Measurements from ENCODE around the gene TEX12.

GRCh38 chr11:112212290-112212689 lies 45.1 kb downstream of the TEX12 start:
- TF ChIP-seq, protein P1, sequence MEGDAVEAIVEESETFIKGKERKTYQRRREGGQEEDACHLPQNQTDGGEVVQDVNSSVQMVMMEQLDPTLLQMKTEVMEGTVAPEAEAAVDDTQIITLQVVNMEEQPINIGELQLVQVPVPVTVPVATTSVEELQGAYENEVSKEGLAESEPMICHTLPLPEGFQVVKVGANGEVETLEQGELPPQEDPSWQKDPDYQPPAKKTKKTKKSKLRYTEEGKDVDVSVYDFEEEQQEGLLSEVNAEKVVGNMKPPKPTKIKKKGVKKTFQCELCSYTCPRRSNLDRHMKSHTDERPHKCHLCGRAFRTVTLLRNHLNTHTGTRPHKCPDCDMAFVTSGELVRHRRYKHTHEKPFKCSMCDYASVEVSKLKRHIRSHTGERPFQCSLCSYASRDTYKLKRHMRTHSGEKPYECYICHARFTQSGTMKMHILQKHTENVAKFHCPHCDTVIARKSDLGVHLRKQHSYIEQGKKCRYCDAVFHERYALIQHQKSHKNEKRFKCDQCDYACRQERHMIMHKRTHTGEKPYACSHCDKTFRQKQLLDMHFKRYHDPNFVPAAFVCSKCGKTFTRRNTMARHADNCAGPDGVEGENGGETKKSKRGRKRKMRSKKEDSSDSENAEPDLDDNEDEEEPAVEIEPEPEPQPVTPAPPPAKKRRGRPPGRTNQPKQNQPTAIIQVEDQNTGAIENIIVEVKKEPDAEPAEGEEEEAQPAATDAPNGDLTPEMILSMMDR (IDR thresholded peaks at IDR 0.05 in 8 of 11, conservative IDR thresholded peaks at IDR 0.05 in 3 of 11), result no peak
- no peak for TF ChIP-seq POLR2A (IDR thresholded peaks at IDR 0.05)
